HCT116 (cell line): ENCODE measurements around the gene VAV2. TPM values are rescaled to one million over a fixed set of nuclear protein-coding genes. Genes with fewer than 3 reads are reported as not detected.

Source experiments
- ATAC-seq: fragments of 200-7000 bp; cut with Tn5 transposase; 2 replicates; pipeline ENCODE4 v1.9.1; 2020; ENCODE audit warnings: mild to moderate bottlenecking, moderate library complexity
- BruUV-seq: library from RNA; stranded (reverse); fragments of 400-500 nt; replicated peaks from 2 replicates; lab custom pipeline; 2021; lab: Mats Ljungman, UMichigan
- CTCF ChIA-PET: fragments of 300-600 bp; sonication (Branson Sonifier 250); formaldehyde crosslinking; loops from one replicate; lab custom pipeline; 2021; ENCODE audit warnings: antibody characterized with exemption; lab: Charles Lee
- POLR2A ChIA-PET: fragments of 300-600, 350-600 bp; sonication (Branson Sonifier 250); formaldehyde crosslinking; loops from one replicate; lab custom pipeline; 2021; ENCODE audit warnings: antibody characterized with exemption; lab: Charles Lee
- RAD21 ChIA-PET, 2 experiments: fragments of 300-600 bp; sonication (Branson Sonifier 250); formaldehyde crosslinking; loops; one replicate each; lab custom pipeline; 2023; ENCODE audit warnings: low total read pairs in 2 of 2; ENCODE audit not compliant: uncharacterized antibody in 2 of 2, unreplicated experiment in 2 of 2, low non-redundant PET in 1 of 2; lab: Charles Lee
- DNase-seq: peaks from one replicate; pipeline ENCODE4 v3.0.0-alpha.2; 2010; ENCODE audit warnings: low read depth, low spot score
- H2AFZ ChIP-seq: fragments of 200-600 bp; shearing (Covaris generic), sonication (generic); 2 replicates; pipeline ENCODE4 v1.6.1; 2017; ENCODE audit warnings: low read depth, mixed run types, mixed read lengths, antibody characterized with exemption, low read length; ENCODE audit not compliant: poor library complexity, severe bottlenecking
- H3K27ac ChIP-seq: 2 replicates; pipeline ENCODE4 v1.5.1; 2012; ENCODE audit warnings: low read depth, low read length
- H3K27me3 ChIP-seq: fragments of 200-600 bp; sonication (generic); 2 replicates; pipeline ENCODE4 v1.6.1; 2016; ENCODE audit warnings: mixed run types, low read length, mixed read lengths; ENCODE audit not compliant: insufficient read depth
- H3K36me3 ChIP-seq, 2 experiments: fragments of 200-500 bp in 1 of 2; fragments of 200-600 bp in 1 of 2; sonication (Bioruptor generic) in 1 of 2; sonication (generic) in 1 of 2; 2 replicates each; pipeline versions ENCODE4 v1.5.1 to v1.6.1; 2014 to 2016; ENCODE audit warnings: low read length in 2 of 2, inconsistent platforms in 1 of 2, mixed read lengths in 1 of 2, mixed run types in 1 of 2; ENCODE audit not compliant: insufficient read depth in 2 of 2, control insufficient read depth in 1 of 2
- H3K4me1 ChIP-seq, 2 experiments: fragments of 200-600 bp in 1 of 2; sonication (generic) in 1 of 2; 2 replicates each; pipeline versions ENCODE4 v1.5.1 to v1.6.1; 2012 to 2017; ENCODE audit warnings: low read length in 2 of 2, inconsistent platforms in 1 of 2, mild to moderate bottlenecking in 1 of 2, mixed read lengths in 1 of 2, mixed run types in 1 of 2, moderate library complexity in 1 of 2; ENCODE audit not compliant: insufficient read depth in 2 of 2, control insufficient read depth in 1 of 2
- H3K4me2 ChIP-seq: fragments of 200-600 bp; sonication (generic); 2 replicates; pipeline ENCODE4 v1.6.1; 2017; ENCODE audit warnings: mixed run types, low read length, mixed read lengths
- H3K4me3 ChIP-seq, 2 experiments: fragments of 200-600 bp in 1 of 2; sonication (generic) in 1 of 2; replicated peaks in 1 of 2; 2 replicates each; pipeline ENCODE4 v1.5.1; 2011 to 2016; ENCODE audit warnings: low read length in 2 of 2, control low read depth in 1 of 2, low read depth in 1 of 2, mild to moderate bottlenecking in 1 of 2, mixed read lengths in 1 of 2, mixed run types in 1 of 2
- H3K79me2 ChIP-seq: fragments of 200-600 bp; sonication (generic); 2 replicates; pipeline ENCODE4 v1.6.1; 2017; ENCODE audit warnings: mild to moderate bottlenecking, mixed run types, low read length, moderate library complexity, mixed read lengths; ENCODE audit not compliant: insufficient read depth
- H3K9ac ChIP-seq: fragments of 200-600 bp; sonication (generic); 2 replicates; pipeline ENCODE4 v1.6.1; 2016; ENCODE audit warnings: low read length, mixed read lengths
- H3K9me2 ChIP-seq: fragments of 200-600 bp; sonication (generic), shearing (Covaris generic); 2 replicates; pipeline ENCODE4 v1.6.1; 2017; ENCODE audit warnings: mixed run types, mild to moderate bottlenecking, moderate library complexity; ENCODE audit not compliant: insufficient read depth
- H3K9me3 ChIP-seq, 2 experiments: fragments of 200-500 bp in 1 of 2; fragments of 200-600 bp in 1 of 2; sonication (Bioruptor generic) in 1 of 2; sonication (generic) in 1 of 2; 2 replicates each; pipeline ENCODE4 v1.6.1; 2014 to 2017; ENCODE audit warnings: low read length in 2 of 2, mixed read lengths in 2 of 2, inconsistent platforms in 1 of 2, low read depth in 1 of 2, mild to moderate bottlenecking in 1 of 2, mixed run types in 1 of 2, moderate library complexity in 1 of 2; ENCODE audit not compliant: control insufficient read depth in 1 of 2, insufficient read depth in 1 of 2
- H4K20me1 ChIP-seq: fragments of 200-600 bp; sonication (generic), shearing (Covaris generic); 2 replicates; pipeline ENCODE4 v1.6.1; 2017; ENCODE audit warnings: mixed run types, mild to moderate bottlenecking, moderate library complexity; ENCODE audit not compliant: insufficient read depth
- ATF3 ChIP-seq: IDR thresholded peaks from 2 replicates; pipeline ENCODE4 v1.6.1; 2012
- CBX3 ChIP-seq: IDR thresholded peaks from 2 replicates; pipeline ENCODE4 v1.6.1; 2012; ENCODE audit warnings: low read depth
- CEBPB ChIP-seq: IDR thresholded peaks from 2 replicates; pipeline ENCODE4 v1.6.1; 2012; ENCODE audit warnings: low read depth
- EGR1 ChIP-seq: IDR thresholded peaks from 2 replicates; pipeline ENCODE4 v1.6.1; 2012; ENCODE audit warnings: low read depth
- JUND ChIP-seq: IDR thresholded peaks from 2 replicates; pipeline ENCODE4 v1.6.1; 2012
- MAX ChIP-seq: IDR thresholded peaks from 2 replicates; pipeline ENCODE4 v1.6.1; 2012
- POLR2A ChIP-seq: IDR thresholded peaks from 2 replicates; pipeline ENCODE4 v1.7.0; 2011; ENCODE audit warnings: borderline replicate concordance; ENCODE audit not compliant: insufficient read depth, insufficient read length; ENCODE audit errors: extremely low read depth
- RAD21 ChIP-seq: IDR thresholded peaks from 2 replicates; pipeline ENCODE4 v1.6.1; 2012; ENCODE audit warnings: low read depth, mild to moderate bottlenecking
- TCF7L2 ChIP-seq: IDR thresholded peaks from 2 replicates; pipeline ENCODE4 v1.7.0; 2011; ENCODE audit warnings: borderline replicate concordance, inconsistent platforms; ENCODE audit not compliant: insufficient read depth, insufficient read length; ENCODE audit errors: extremely low read depth
- intact Hi-C: fragments of 100-400 bp; cut with micrococcal nuclease; formaldehyde crosslinking; loops from 2 replicates; pipeline ENCODE4 v1.10.0; 2022
- total RNA-seq: library from RNA; stranded (reverse); gene quantifications from one replicate; pipeline ENCODE4 v1.2.1, GENCODE V29; 2021; ENCODE audit not compliant: unreplicated experiment
- TF ChIP-seq, protein P1 (sequence below): IDR thresholded peaks from 2 replicates; pipeline ENCODE4 v1.6.1; 2012; ENCODE audit warnings: low read depth
- TF ChIP-seq, protein P2 (sequence below), 3 experiments: fragments of 200-600 bp in 1 of 3; sonication (generic) in 1 of 3; IDR thresholded peaks in 2 of 3; conservative IDR thresholded peaks in 1 of 3; 2 replicates each; pipeline ENCODE4 v1.5.1; 2012 to 2017; ENCODE audit warnings: low read depth in 2 of 3, low read length in 2 of 3, antibody characterized with exemption in 1 of 3, borderline replicate concordance in 1 of 3, control low read depth in 1 of 3, mild to moderate bottlenecking in 1 of 3, mixed read lengths in 1 of 3, mixed run types in 1 of 3, moderate library complexity in 1 of 3; ENCODE audit not compliant: insufficient read depth in 1 of 3

The VAV2 gene
- total RNA-seq, 1 experiment from 2014 or later: 33.2 TPM

DNA sequence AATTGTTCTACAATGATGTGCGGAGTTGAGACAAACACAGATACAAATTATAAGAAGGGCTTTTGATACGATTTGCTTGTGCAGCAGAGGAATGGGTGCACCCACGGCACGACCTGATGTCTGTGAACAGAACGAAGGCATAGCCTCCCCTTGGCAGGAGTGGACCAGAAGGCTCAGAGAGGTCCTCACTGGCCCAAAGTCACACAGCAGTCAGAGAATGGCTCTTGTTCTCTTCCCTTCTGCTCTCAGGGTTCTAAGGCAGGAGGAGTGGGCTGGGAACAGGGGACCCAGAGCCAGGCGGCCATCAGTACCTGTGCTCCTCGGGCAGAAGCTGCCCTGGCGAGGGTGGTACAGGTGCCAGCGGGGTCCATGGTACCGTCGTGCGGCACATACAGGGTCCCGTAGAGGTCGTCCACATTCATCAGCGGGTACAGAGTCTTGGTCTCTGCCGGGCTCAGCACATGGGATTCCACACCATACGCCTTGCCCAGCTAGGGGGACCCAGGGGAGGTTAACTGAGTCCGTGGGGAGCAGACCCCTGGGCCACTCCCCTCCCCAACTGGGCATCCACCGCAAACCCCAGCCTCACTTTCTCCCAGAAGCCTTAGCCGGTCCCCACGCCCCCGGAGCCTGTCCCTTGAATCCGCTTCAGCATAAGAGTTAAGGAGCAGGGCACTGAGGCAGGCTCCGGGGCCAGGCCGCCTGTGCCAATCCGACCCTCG, 261.0 kb downstream of the VAV2 start:
- Histone ChIP-seq H3K4me2 (no peak overlapping the region), H3K9me2 (no peaks in the 10 kb centered on the region), H3K9me3 (no peaks in the 10 kb centered on the region), H3K27ac (no peak overlapping the region), H3K79me2 (no peaks in the 10 kb centered on the region), H3K9ac (no peak overlapping the region), H3K36me3 (no peaks in the 10 kb centered on the region), H4K20me1 (no peaks in the 10 kb centered on the region), H3K4me1 (peaks cover 0 to 5% of the 10 kb centered on the region in 2 experiments; a peak in 2 of 4 replicates), H3K27me3 (no peaks in the 10 kb centered on the region), H3K4me3 (no peak overlapping the region), H2AFZ (no peak overlapping the region)
- DNase-seq (no peak), ATAC-seq (no peak)
- no TSS peak for BruUV-seq
- CTCF ChIA-PET: interaction anchor here (1.9 kb wide), 1 partner anchor 11 kb away, joined by 11 read pairs; no protein-coding TSS in a partner anchor
- POLR2A ChIA-PET: no interaction called here
- no peak for TF ChIP-seq POLR2A
- TF ChIP-seq JUND: no peak
- no peak for TF ChIP-seq TCF7L2
- TF ChIP-seq, protein P1, sequence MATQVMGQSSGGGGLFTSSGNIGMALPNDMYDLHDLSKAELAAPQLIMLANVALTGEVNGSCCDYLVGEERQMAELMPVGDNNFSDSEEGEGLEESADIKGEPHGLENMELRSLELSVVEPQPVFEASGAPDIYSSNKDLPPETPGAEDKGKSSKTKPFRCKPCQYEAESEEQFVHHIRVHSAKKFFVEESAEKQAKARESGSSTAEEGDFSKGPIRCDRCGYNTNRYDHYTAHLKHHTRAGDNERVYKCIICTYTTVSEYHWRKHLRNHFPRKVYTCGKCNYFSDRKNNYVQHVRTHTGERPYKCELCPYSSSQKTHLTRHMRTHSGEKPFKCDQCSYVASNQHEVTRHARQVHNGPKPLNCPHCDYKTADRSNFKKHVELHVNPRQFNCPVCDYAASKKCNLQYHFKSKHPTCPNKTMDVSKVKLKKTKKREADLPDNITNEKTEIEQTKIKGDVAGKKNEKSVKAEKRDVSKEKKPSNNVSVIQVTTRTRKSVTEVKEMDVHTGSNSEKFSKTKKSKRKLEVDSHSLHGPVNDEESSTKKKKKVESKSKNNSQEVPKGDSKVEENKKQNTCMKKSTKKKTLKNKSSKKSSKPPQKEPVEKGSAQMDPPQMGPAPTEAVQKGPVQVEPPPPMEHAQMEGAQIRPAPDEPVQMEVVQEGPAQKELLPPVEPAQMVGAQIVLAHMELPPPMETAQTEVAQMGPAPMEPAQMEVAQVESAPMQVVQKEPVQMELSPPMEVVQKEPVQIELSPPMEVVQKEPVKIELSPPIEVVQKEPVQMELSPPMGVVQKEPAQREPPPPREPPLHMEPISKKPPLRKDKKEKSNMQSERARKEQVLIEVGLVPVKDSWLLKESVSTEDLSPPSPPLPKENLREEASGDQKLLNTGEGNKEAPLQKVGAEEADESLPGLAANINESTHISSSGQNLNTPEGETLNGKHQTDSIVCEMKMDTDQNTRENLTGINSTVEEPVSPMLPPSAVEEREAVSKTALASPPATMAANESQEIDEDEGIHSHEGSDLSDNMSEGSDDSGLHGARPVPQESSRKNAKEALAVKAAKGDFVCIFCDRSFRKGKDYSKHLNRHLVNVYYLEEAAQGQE: no peak
- no peak for TF ChIP-seq EGR1
- TF ChIP-seq ATF3: no peak
- TF ChIP-seq, protein P2, sequence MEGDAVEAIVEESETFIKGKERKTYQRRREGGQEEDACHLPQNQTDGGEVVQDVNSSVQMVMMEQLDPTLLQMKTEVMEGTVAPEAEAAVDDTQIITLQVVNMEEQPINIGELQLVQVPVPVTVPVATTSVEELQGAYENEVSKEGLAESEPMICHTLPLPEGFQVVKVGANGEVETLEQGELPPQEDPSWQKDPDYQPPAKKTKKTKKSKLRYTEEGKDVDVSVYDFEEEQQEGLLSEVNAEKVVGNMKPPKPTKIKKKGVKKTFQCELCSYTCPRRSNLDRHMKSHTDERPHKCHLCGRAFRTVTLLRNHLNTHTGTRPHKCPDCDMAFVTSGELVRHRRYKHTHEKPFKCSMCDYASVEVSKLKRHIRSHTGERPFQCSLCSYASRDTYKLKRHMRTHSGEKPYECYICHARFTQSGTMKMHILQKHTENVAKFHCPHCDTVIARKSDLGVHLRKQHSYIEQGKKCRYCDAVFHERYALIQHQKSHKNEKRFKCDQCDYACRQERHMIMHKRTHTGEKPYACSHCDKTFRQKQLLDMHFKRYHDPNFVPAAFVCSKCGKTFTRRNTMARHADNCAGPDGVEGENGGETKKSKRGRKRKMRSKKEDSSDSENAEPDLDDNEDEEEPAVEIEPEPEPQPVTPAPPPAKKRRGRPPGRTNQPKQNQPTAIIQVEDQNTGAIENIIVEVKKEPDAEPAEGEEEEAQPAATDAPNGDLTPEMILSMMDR (IDR thresholded peaks at IDR 0.05 in 2 of 3, conservative IDR thresholded peaks at IDR 0.05 in 1 of 3; ENCODE audit: borderline replicate concordance in 1 of 3, insufficient read depth in 1 of 3, low read depth in 2 of 3, low read length in 2 of 3): no peak
- no peak for TF ChIP-seq CEBPB
- no peak for TF ChIP-seq CBX3
- no peak for TF ChIP-seq MAX
- TF ChIP-seq RAD21: no peak
- RAD21 ChIA-PET: interaction anchor here in 1 of 2 experiments (1.0 kb wide), 1 partner anchor 12 kb away, joined by 3 read pairs; no protein-coding TSS in a partner anchor
- intact Hi-C loops: no loop called here
